ENCODE results near the gene MEI1.

Gene MEI1

GRCh38 chr22:41838842-41839618 is 139.7 kb downstream of the MEI1 start:
- no peak for DNase-seq (ENCODE audit: low read depth in 2 of 2, low spot score in 1 of 2)

GRCh38 chr22:41840216-41840615 is 140.9 kb downstream of the MEI1 start:
- DNase-seq (ENCODE audit: low read depth in 2 of 2, low spot score in 1 of 2): no peak

GRCh38 chr22:41841085-41841712 is 141.9 kb downstream of the MEI1 start:
- DNase-seq (ENCODE audit: low read depth in 2 of 2, low spot score in 1 of 2): no peak

GRCh38 chr22:41842996-41843970 is 144.0 kb downstream of the MEI1 start:
- DNase-seq (ENCODE audit: low read depth in 2 of 2, low spot score in 1 of 2): no peak

- no peak for DNase-seq (ENCODE audit: low read depth in 2 of 2, low spot score in 1 of 2)
These were observed 144.7 kb downstream of the MEI1 start for GRCh38 chr22:41844036-41844435.

GRCh38 chr22:41844513-41844912 is 145.2 kb downstream of the MEI1 start:
- DNase-seq (ENCODE audit: low read depth in 2 of 2, low spot score in 1 of 2): no peak

GRCh38 chr22:41845380-41846267 is 146.3 kb downstream of the MEI1 start:
- DNase-seq (ENCODE audit: low read depth in 2 of 2, low spot score in 1 of 2): no peak

- DNase-seq (ENCODE audit: low read depth in 2 of 2, low spot score in 1 of 2): no peak
These were observed 147.1 kb downstream of the MEI1 start for GRCh38 chr22:41846268-41846987.

GRCh38 chr22:41847300-41847699 is 148.0 kb downstream of the MEI1 start:
- no peak for DNase-seq (ENCODE audit: low read depth in 2 of 2, low spot score in 1 of 2)

- DNase-seq (ENCODE audit: low read depth in 2 of 2, low spot score in 1 of 2): no peak
These were observed 149.2 kb downstream of the MEI1 start for GRCh38 chr22:41848468-41848867.

Measured in stimulated activated CD8-positive, alpha-beta memory T cell treated with anti-CD3 and anti-CD28 coated beads, Interleukin-4, amount 100 ng/mL, for 1 hour (primary cell).